Stomach smooth muscle (tissue), 2 donors: ENCODE data around the gene ROBO2.

Experiments
- H3K27ac ChIP-seq: one replicate; pipeline ENCODE4 v1.7.0; 2013; ENCODE audit warnings: mild to moderate bottlenecking, low read length, inconsistent platforms
- H3K27me3 ChIP-seq, 2 donors: one replicate each; pipeline ENCODE4 v1.7.0; 2013; ENCODE audit warnings: low read length in 2 of 2; ENCODE audit not compliant: insufficient read depth in 2 of 2, control insufficient read depth in 1 of 2
- H3K36me3 ChIP-seq, 2 donors: one replicate each; pipeline ENCODE4 v1.7.0; 2013; ENCODE audit warnings: low read length in 2 of 2; ENCODE audit not compliant: control insufficient read depth in 2 of 2, insufficient read depth in 2 of 2
- H3K4me1 ChIP-seq: one replicate; pipeline ENCODE4 v1.7.0; 2013; ENCODE audit warnings: low read length; ENCODE audit not compliant: control insufficient read depth, insufficient read depth
- H3K4me3 ChIP-seq, 2 donors: one replicate each; pipeline ENCODE4 v1.7.0; 2013; ENCODE audit warnings: low read length in 2 of 2
- H3K9ac ChIP-seq, 2 donors: one replicate each; pipeline ENCODE4 v1.7.0; 2013; ENCODE audit warnings: low read length in 2 of 2, mild to moderate bottlenecking in 1 of 2
- H3K9me3 ChIP-seq, 2 donors: one replicate each; pipeline ENCODE4 v1.7.0; 2013; ENCODE audit warnings: low read length in 2 of 2; ENCODE audit not compliant: control insufficient read depth in 2 of 2
- donor health status: healthy.
- donor health status: Pancreatic carcinoma.

Gene ROBO2

DNA sequence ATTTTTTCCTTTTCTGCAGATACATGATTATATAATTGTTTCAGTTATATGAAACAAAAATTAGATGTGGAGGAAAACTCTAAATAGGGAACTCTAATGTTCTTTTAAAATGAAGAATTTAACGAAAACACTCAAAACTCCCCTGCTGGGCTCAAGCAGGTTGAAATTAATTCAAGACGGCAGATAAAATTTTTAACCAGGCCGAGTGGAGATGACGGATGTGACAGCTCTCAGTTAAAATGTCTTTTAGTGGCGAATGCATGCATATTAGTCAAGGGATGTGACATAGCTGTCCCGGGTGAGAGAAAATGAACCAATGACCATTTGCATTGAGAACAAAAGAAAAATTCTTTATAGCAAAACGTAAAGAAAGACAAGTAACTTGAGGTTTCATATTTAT lies 110.1 kb downstream of the ROBO2 start:
- Histone ChIP-seq H3K9me3 (no peaks in the 10 kb centered on the region), H3K27me3 (no peaks in the 10 kb centered on the region), H3K4me1 (no peaks in the 10 kb centered on the region), H3K4me3 (no peak overlapping the region), H3K36me3 (no peaks in the 10 kb centered on the region), H3K27ac (no peak overlapping the region), H3K9ac (no peak overlapping the region)

DNA sequence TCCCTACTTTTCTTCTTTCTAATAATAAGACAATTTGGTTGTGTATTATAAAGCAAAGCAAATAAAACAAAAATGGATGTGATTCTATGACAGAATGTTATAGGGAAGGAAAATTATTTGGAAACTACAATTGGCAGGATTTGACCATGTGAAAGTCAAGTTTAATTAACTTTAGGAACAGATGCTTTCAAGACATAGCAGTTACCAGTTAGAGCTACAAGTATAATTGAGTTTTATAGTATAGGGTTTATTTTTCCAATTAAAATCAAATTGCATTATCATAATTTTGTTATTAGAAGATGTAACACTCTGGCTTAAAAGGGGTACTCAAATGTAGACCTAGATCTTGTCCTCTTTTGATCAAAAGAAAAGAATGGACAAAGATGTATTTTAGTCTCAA lies 110.9 kb downstream of the ROBO2 start:
- H3K4me1 ChIP-seq = no peaks in the 10 kb centered on the region
- no peaks in the 10 kb centered on the region for H3K36me3 ChIP-seq
- no peaks in the 10 kb centered on the region for H3K27me3 ChIP-seq
- H3K27ac ChIP-seq = no peak overlapping the region
- no peak overlapping the region for H3K4me3 ChIP-seq
- H3K9me3 ChIP-seq = no peaks in the 10 kb centered on the region
- no peak overlapping the region for H3K9ac ChIP-seq

GRCh38 chr3:77158730-77159581 lies 119.1 kb downstream of the ROBO2 start:
- Histone ChIP-seq H3K36me3 (no peaks in the 10 kb centered on the region), H3K9ac (no peak overlapping the region), H3K4me1 (no peaks in the 10 kb centered on the region), H3K27ac (no peak overlapping the region), H3K9me3 (no peaks in the 10 kb centered on the region), H3K4me3 (no peak overlapping the region), H3K27me3 (no peaks in the 10 kb centered on the region)

DNA sequence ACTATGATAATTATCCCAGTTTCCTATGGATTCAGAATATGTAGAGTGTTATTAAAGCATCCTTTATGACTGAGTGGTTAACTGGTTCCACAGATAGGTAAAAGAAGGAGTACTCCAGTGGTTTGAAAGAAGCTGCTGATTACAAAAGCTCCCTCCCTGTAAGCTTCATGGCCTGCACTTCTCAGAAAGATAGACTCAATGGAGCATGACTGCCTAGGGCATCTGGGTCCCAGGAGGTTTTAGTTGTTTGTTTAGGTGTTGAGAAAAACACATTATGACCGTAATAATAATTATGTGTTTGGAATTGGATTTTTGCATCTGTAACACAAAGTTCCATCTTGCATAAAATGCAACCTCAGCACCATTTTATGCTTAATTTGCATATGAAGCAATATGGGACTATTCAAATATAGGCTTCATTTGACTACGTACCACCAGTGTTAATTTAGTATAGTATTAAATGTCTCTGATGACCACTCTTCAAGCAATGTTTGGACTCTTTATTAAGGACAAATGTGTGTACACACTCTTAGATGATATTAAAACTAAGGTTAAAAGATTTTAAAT lies 121.1 kb downstream of the ROBO2 start:
- H3K36me3 ChIP-seq = no peaks in the 10 kb centered on the region
- no peak overlapping the region for H3K27ac ChIP-seq
- H3K27me3 ChIP-seq = no peaks in the 10 kb centered on the region

DNA sequence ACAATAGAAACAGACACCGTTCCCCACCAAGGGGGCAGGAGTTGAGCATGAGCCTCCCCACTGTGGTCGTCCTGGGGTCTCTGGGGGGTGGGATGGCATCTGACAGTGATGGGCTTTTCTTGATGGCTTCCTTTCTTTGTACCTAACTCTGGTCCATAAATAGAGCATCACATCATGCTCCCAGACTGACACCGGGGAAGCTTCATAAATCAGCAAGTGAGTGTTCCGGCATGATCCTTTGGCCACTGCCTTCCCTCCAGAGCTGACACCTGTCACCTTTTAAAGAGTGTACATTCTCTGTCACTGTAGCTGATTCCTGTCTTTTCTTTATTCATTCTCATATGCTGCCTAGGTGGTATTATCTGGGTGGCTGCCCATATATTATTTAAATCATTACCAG lies 129.9 kb downstream of the ROBO2 start:
- Histone ChIP-seq H3K36me3 (no peaks in the 10 kb centered on the region), H3K4me1 (no peaks in the 10 kb centered on the region), H3K27ac (no peak overlapping the region), H3K27me3 (no peaks in the 10 kb centered on the region), H3K4me3 (no peak overlapping the region), H3K9me3 (no peaks in the 10 kb centered on the region), H3K9ac (no peak overlapping the region)

More for the DNA sequence above, 121.1 kb downstream of the ROBO2 start:
- Histone ChIP-seq H3K4me1 (no peaks in the 10 kb centered on the region), H3K9me3 (no peaks in the 10 kb centered on the region), H3K4me3 (no peak overlapping the region), H3K9ac (no peak overlapping the region)

DNA sequence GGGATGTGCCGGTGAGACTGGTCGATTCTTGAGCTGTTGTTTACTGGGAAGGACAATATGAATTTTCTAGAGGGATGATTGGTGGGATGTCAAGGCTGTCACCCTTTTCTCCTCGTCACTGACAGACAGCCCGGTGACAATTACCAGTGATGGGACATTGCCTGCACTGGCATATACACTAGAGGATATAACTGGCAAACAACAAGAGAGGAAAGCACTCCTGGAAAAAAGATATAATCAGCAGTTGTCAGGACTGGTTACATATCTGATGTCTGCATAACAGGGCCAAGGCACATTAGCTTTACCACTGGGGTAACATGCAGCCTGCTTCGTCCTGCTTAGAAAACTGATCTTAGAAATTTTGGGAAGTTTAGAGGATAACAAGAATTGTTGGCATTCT lies 131.1 kb downstream of the ROBO2 start:
- no peaks in the 10 kb centered on the region for H3K4me1 ChIP-seq
- H3K4me3 ChIP-seq = no peak overlapping the region
- no peaks in the 10 kb centered on the region for H3K36me3 ChIP-seq
- H3K27me3 ChIP-seq = no peaks in the 10 kb centered on the region
- no peak overlapping the region for H3K9ac ChIP-seq
- no peaks in the 10 kb centered on the region for H3K9me3 ChIP-seq
- H3K27ac ChIP-seq = no peak overlapping the region

GRCh38 chr3:77179762-77180161 lies 139.9 kb downstream of the ROBO2 start:
- Histone ChIP-seq H3K27me3 (no peaks in the 10 kb centered on the region), H3K27ac (no peak overlapping the region), H3K9me3 (no peaks in the 10 kb centered on the region), H3K4me3 (no peak overlapping the region), H3K4me1 (no peaks in the 10 kb centered on the region), H3K9ac (no peak overlapping the region), H3K36me3 (no peaks in the 10 kb centered on the region)

DNA sequence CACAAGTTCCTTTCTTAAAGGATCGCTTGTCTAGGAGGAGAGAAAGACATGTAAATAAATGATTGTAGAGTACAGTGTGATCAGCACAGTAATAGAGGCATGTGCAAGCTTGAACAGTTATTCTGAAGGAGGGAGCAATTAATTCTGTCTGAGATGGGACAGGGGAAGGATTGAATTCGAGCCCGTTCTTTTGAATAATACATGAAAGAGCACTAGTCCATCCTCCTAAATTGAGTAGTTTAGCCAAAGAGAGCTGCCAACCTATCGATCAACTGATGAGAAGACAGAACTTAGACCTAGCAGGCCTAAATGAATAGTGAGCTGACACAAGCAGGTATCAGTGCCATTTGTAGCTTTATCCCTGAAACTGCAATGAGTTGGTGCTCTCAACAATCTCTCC lies 142.4 kb downstream of the ROBO2 start:
- H3K27ac ChIP-seq = no peak overlapping the region
- no peaks in the 10 kb centered on the region for H3K9me3 ChIP-seq
- no peaks in the 10 kb centered on the region for H3K4me1 ChIP-seq
- H3K9ac ChIP-seq = no peak overlapping the region
- no peaks in the 10 kb centered on the region for H3K36me3 ChIP-seq
- no peaks in the 10 kb centered on the region for H3K27me3 ChIP-seq
- H3K4me3 ChIP-seq = no peak overlapping the region

GRCh38 chr3:77186319-77186718 lies 146.4 kb downstream of the ROBO2 start:
- Histone ChIP-seq H3K27ac (no peak overlapping the region), H3K9me3 (no peaks in the 10 kb centered on the region), H3K36me3 (no peaks in the 10 kb centered on the region), H3K4me1 (no peaks in the 10 kb centered on the region), H3K9ac (no peak overlapping the region), H3K4me3 (no peak overlapping the region), H3K27me3 (no peaks in the 10 kb centered on the region)

- Histone ChIP-seq H3K9ac (no peak overlapping the region), H3K27ac (no peak overlapping the region), H3K27me3 (no peaks in the 10 kb centered on the region), H3K4me3 (no peak overlapping the region), H3K4me1 (no peaks in the 10 kb centered on the region), H3K36me3 (no peaks in the 10 kb centered on the region), H3K9me3 (no peaks in the 10 kb centered on the region)
These were observed 146.8 kb downstream of the ROBO2 start for GRCh38 chr3:77186728-77187127.

- no peak overlapping the region for H3K27ac ChIP-seq
These were observed 148.3 kb downstream of the ROBO2 start for GRCh38 chr3:77188210-77188609.

More at GRCh38 chr3:77188210-77188609, 148.3 kb downstream of the ROBO2 start:
- Histone ChIP-seq H3K9ac (no peak overlapping the region), H3K27me3 (no peaks in the 10 kb centered on the region), H3K36me3 (no peaks in the 10 kb centered on the region), H3K4me1 (no peaks in the 10 kb centered on the region), H3K9me3 (no peaks in the 10 kb centered on the region), H3K4me3 (no peak overlapping the region)
